GM10248 (cell line): ENCODE data around the gene ENTHD1.

ENCODE experiments used
- CTCF ChIA-PET: fragments of 300-600 bp; sonication (Branson Sonifier 250); formaldehyde crosslinking; extraction: SDS; loops from one replicate; lab custom pipeline; 2021; ENCODE audit warnings: antibody characterized with exemption; lab: Yijun Ruan, JAX
- POLR2A ChIA-PET: fragments of 350-650 bp; sonication (Branson Sonifier 250); formaldehyde crosslinking; extraction: SDS; loops from one replicate; lab custom pipeline; 2020; ENCODE audit warnings: antibody characterized with exemption; lab: Yijun Ruan, JAX
- DNase-seq: peaks from one replicate; pipeline ENCODE4 v3.0.0; 2012; ENCODE audit errors: extremely low spot score
- CTCF ChIP-seq: IDR thresholded peaks from 2 replicates; pipeline ENCODE4 v1.5.1; 2012; ENCODE audit warnings: mild to moderate bottlenecking, low read depth; ENCODE audit errors: extremely low read depth, missing control alignments, control extremely low read depth

Gene ENTHD1

GRCh38 chr22:39731481-39731880 is 162.1 kb downstream of the ENTHD1 start:
- POLR2A ChIA-PET = no interaction called here
- CTCF ChIA-PET = interaction anchor here (1.2 to 1.7 kb wide), 2 partner anchors 201 to 278 kb away, joined by 3 to 5 read pairs; no protein-coding TSS in a partner anchor
- no peak for DNase-seq

GRCh38 chr22:39729141-39729934 is 164.2 kb downstream of the ENTHD1 start:
- TF ChIP-seq CTCF = no peak
- DNase-seq = no peak
- CTCF ChIA-PET = interaction anchor here (1.2 kb wide), 1 partner anchor 10 kb away, joined by 3 read pairs; no protein-coding TSS in a partner anchor
- POLR2A ChIA-PET = no interaction called here

More at GRCh38 chr22:39731481-39731880, 162.1 kb downstream of the ENTHD1 start:
- no peak for TF ChIP-seq CTCF

- no peak for TF ChIP-seq CTCF
- peak; percentile 8 for DNase-seq
- POLR2A ChIA-PET = no interaction called here
- CTCF ChIA-PET = no interaction called here
Measured at GRCh38 chr22:39728236-39728860, 165.2 kb downstream of the ENTHD1 start.

GRCh38 chr22:39727541-39727940 is 166.0 kb downstream of the ENTHD1 start:
- no peak for TF ChIP-seq CTCF
- ChIA-PET CTCF (no interaction called here), POLR2A (no interaction called here)
- no peak for DNase-seq

GRCh38 chr22:39725351-39726035 is 168.1 kb downstream of the ENTHD1 start:
- no peak for DNase-seq
- POLR2A ChIA-PET = no interaction called here
- CTCF ChIA-PET = interaction anchor here (0.7 kb wide), 1 partner anchor 15 kb away, joined by 3 read pairs; no protein-coding TSS in a partner anchor
- no peak for TF ChIP-seq CTCF

GRCh38 chr22:39724857-39725256 is 168.7 kb downstream of the ENTHD1 start:
- POLR2A ChIA-PET = no interaction called here
- TF ChIP-seq CTCF = no peak
- CTCF ChIA-PET = no interaction called here
- DNase-seq = no peak
